COR-L47 (cell line): Measurements from ENCODE around the gene WSCD2.

ENCODE experiments used
- DNase-seq: peaks from one replicate; lab custom pipeline; 2025; lab: John Stamatoyannopoulos, UW

The WSCD2 gene

DNA sequence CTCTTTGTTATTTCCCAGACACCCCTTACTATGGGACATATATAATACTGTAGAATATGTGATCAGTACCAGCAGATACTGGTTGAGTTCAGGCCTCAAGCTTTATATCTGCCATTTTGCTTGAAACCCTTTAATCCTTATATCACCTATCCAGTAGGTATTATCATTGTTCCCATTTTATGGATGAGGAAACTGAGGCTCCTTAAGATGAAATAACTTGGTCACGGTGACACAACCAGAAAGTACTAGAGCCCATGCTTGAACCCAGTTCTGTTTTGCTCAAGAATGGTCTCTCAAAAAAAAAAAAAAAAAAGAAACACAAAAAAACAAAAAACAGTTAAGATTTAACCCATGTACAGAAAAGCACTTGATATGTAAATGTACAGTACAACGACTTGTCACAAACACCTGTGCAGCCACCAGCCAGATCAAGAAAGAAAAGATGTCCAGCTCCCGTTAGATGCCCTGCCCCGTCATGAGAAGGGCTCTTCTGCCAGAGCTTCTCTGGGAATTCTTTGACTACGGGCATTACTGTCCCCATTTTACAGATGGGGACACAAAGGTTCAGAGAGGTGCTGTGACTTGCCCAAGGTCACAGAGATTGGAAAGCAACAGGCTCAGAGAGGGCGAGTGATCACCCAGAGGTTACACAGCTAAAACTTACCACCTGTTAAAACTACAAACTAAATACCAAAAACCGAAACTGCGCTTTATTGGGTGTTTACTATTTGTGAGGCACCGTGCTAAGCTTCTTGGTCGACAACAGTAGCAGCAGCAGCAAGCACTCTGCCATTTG is 669 bp upstream of the WSCD2 start:
- no peak for DNase-seq

DNA sequence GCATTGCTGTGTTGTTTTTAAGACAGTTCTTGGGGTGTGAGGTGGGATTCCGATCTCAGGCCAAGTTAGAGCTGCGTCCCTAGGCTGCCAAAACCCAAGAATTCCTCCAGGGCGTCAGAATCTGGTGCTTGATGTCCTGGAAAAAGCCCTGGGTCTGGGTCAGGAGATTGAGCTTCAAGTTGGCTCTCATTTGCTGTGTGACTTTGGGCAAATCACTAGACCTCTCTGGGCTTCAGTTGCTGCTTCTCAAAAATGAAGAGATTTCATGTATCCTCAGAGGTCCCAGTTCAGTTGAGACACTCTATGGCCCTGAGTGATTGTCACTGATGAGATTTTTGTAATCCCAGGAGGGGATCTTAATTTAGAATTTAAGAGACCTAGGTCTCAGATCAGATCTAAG is 1.9 kb downstream of the WSCD2 start:
- DNase-seq: no peak

DNA sequence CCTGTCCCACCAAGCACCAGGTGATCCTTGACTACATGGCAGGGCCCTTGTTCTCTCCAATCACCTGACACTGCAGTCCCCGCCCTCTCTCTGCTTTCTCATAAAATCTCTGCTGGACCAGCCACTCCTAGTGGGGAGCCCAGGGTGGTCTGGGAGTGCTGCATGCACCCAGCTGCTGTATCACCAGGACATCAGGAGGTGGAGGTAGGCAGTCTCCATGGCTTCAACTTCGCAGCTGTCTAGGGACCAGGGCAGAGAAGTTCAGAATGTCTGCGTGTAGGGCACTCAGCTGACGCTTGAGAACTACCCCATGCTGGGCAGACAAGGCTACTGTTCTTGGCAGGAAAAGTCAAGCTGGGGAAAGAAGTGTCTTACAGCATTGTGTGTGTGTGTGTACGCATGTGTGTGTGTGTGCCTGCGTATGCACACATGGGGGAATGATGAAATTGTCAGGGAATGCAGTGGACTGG is 2.6 kb downstream of the WSCD2 start:
- DNase-seq: no peak

DNA sequence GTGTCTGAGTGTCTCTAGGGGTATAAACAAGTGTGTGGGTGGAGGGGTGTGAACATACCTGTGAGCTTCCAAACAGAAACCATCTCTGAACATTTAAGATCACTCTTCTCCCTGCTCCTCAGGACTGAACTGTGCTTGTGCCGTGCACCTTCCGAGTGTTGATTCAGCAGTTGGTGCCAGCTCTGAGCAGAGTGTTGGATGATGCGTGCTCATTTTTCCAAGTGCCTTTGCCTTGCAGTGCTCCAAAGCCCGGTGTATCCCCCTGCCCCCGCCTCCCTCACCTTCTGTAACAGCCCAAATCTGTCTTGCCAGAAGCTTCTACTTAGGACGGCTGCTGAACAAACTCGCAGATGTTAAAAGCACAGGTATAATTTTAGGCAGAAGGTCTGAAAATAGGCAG is 4.4 kb downstream of the WSCD2 start:
- no peak for DNase-seq

- no peak for DNase-seq
Observed at GRCh38 chr12:108134744-108135143, 5.7 kb downstream of the WSCD2 start.

DNA sequence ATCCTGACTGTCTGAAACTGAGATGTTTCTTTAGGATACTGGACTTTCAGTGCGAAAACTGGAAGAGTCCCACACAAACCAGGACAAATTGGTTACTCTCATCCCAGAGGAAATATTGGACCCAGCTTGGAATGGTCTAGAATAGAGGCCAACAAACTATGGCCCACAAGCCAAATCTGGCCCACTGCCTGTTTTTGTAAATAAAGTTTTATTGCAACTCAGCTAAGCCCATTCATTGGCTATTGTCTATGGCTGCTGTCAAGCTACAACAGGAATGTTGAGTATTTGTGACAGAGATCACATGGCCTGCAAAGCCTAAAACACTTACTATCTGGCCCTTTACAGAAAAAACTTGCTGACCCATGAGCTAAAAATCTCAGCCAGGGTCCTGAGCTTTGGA is 6.5 kb downstream of the WSCD2 start:
- no peak for DNase-seq

GRCh38 chr12:108136697-108137096 is 7.6 kb downstream of the WSCD2 start:
- DNase-seq: no peak

GRCh38 chr12:108139454-108139853 is 10.4 kb downstream of the WSCD2 start:
- DNase-seq: no peak

DNA sequence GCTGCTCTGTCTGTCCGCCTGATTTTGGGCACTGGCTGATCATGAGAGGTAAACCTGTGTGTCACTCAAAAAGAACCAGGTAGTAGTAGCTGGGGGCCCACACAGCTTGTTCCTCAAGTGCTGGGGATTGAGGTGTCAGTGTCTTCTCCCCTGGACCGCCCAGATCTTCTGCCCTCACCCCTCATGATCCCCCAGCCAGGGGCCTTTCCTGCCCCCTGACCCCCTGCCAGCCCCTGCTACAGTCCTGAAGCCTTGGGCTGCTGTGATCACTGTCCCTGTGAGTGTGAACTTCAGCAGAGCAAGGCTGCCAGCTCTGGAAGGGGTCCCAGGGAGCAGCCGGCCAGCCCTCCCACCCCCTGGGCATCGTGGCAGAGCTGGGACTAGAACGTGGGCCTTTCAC is 11.4 kb downstream of the WSCD2 start:
- DNase-seq: no peak

DNA sequence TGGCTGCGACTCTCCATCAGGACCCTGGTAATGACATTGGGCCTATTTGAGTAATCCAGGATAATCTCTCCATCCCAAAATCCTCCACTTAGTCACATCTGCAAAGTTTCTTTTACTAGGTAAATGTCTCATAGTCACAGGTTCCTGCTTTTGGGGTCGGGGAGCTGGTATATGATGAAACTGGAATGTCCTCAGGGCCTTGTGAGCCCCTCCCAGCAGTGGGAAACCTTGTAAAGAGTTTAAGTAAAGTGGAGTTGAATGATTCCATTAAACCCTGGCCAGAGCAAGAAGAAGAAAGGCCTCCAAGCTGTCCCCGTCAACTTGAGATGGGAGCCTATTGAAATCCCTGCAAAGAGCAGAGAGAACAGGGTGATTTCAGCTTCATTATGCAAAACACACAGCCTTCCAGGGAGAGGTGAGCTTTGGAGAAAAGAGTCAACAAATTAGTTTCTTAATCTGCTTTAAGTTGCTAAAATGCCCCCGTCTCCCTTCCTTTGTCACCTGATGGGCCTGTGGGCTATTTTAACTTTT is 12.6 kb downstream of the WSCD2 start:
- no peak for DNase-seq

DNA sequence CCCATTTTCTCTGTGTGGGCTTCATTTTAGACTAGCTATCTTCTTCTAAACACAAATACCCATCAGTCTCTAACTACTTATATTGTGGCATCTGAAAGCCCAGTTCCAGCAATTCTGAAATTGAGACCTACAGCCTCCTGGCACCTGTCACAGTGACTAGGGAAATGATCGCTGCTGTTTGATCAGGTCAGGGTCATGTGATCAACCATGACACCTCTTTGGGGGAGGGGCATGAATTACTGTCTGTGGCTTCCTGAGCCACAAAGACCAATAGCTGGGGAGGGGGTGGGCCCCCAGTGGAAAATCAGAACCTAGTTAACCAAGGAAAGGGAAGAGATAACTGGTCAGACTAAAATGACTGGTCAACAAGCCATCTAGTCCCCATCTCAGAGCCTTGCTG is 14.1 kb downstream of the WSCD2 start:
- DNase-seq: no peak

GRCh38 chr12:108144080-108144479 is 15.0 kb downstream of the WSCD2 start:
- DNase-seq: no peak

DNA sequence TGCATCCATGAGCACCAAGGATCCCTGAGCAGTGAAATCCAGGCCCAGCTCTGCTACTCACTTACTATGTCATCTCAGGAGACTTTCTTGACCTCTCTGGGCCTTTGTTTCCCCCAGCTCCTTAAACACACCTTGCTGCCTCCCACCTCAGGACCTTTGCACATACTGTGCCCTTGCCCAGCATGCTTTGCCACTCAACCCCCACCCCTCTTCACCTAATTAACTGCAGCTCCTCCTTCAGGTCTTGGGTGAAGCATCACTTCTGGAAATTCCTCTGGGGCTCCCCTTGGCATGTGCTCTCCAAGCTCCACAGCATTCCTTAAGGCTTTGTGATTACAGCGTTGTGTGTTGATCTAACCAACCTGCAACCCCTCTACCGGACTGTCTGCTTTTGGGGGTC is 15.9 kb downstream of the WSCD2 start:
- DNase-seq: no peak

DNA sequence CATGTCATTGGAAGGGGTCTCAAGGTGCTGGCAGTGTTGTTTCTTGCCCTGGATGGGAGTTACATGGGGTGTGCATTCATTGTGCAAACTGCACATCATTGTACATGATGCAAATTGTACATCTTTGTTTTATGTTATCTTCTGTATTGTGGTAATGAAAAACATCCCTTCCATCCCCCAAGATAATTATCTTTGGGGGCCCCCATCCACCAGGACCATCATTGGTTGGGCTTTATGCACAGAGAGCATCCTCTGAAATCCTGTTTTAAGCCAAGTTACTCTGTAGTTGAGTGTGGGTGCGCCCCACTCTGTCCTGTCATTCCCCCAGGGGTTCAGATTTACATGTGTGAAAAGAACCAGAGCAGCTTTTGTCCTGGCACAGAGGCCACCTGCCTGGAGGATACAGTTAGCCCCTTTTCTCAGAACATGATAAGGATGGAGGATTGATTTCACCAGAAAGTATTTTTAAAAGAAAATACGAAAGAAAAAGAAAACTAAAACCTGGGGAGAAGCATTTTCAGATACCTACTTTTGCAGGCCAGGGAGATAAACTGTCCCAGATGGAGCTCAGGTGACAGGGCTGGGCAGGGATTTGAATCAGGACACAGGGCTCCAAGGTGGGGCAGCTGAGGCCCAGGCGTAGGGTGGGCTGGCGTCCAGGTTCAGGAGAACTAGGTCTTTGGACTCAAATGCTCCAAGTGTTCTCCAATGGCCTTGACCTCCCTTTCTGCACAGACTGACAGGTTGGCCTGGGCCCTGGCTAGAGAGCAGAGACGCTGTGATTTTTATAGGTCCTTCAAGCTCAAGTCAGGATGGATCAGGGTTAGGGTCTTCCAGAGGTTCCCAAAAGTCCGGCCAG is 17.2 kb downstream of the WSCD2 start:
- no peak for DNase-seq

DNA sequence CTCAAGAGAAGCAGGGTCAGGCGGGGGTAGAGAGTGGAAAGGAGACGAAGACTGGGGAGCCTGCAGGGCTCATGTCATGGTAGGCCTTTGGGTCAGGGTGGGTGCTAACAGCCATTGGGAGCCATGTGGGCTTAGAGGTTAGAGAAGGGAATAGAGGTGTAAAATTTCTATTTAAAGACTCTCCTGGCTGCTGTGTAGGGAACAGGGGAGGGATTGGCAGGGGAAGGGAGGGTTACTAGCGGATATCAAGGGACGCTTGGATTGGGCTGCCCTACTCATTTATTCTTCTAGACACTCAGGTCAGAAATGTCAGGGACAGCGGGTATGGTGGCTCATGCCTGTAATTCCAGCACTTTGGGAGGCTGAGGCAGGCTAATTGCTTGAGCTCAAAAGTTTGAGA is 18.2 kb downstream of the WSCD2 start:
- DNase-seq: no peak

GRCh38 chr12:108148521-108149074 is 19.5 kb downstream of the WSCD2 start:
- no peak for DNase-seq

- DNase-seq: no peak
Observed at GRCh38 chr12:108150436-108150835, 21.3 kb downstream of the WSCD2 start.

- DNase-seq: no peak
Observed at GRCh38 chr12:108151533-108152169, 22.6 kb downstream of the WSCD2 start.

- DNase-seq: no peak
Observed at GRCh38 chr12:108152170-108152538, 23.1 kb downstream of the WSCD2 start.

DNA sequence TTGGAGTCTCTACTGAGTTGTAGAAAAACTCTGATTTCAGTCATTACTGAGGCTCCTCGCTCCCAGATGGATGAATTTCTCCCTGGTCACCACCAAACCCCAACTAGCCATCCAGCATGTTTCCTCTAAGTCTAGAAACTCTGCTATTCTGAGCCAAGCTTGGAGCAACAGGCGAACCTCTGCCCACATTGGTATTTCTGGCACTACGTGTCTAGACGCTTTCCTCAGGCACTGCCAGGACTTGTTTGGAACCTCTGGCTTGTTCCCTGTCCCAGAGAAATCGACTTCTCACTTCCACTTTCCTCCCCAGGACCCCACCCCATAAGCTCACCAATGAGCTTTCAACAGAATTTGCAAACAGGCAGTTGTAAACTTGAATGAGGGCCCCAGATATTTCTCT is 27.6 kb downstream of the WSCD2 start:
- no peak for DNase-seq

- DNase-seq: no peak
Observed at GRCh38 chr12:108157870-108158459, 28.9 kb downstream of the WSCD2 start.

DNA sequence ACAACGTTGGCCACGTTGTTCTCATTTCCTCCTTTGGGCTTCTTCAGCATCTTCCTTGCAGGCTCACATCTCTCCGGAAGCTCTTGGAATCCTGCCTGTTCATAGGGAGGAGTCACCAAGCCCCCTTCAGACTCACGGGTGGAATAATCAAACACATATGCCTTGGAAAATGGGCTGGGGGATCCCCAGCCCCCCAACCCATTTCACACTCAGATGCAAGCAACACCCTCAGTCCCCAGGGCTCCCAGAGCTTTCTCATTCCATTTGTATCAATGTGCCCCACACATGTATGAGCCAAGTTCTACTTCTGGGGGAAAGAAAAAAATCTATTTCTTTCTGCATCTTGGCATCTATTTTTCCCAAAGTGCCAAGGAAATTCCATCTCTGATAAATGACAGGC is 33.1 kb downstream of the WSCD2 start:
- DNase-seq: no peak
